Measurements from ENCODE around the gene ZNF800.
A peak's percentile ranks its signal among the peaks of the same experiment; 100 is the strongest.
"Not testable (repeated sequence)": the region's sequence is repeated elsewhere in the genome, so short reads cannot be mapped to it uniquely, and the experiment has no call there.

Gene ZNF800

GRCh38 chr7:127392566-127393367 is at the start of gene ZNF800:
Gene ZNF800, minus strand, starts transcription at chr7:127392708. Its CDS starts 1,151 bp downstream, at chr7:127391557.
- peak; percentile 81 for DNase-seq (ENCODE audit: low read depth)

GRCh38 chr7:127440206-127440605 is 47.7 kb upstream of the ZNF800 start:
- no peak for DNase-seq (ENCODE audit: low read depth)

GRCh38 chr7:127438836-127439235 is 46.3 kb upstream of the ZNF800 start:
- no peak for DNase-seq (ENCODE audit: low read depth)

GRCh38 chr7:127437837-127438236 is 45.3 kb upstream of the ZNF800 start:
- no peak for DNase-seq (ENCODE audit: low read depth)

GRCh38 chr7:127437241-127437640 is 44.7 kb upstream of the ZNF800 start:
- no peak for DNase-seq (ENCODE audit: low read depth)

- DNase-seq (ENCODE audit: low read depth) = not testable (repeated sequence)
Observed at GRCh38 chr7:127429281-127429680, 36.8 kb upstream of the ZNF800 start.

- DNase-seq (ENCODE audit: low read depth) = no peak
Observed at GRCh38 chr7:127419196-127419595, 26.7 kb upstream of the ZNF800 start.

GRCh38 chr7:127418459-127418858 is 26.0 kb upstream of the ZNF800 start:
- no peak for DNase-seq (ENCODE audit: low read depth)

- DNase-seq (ENCODE audit: low read depth) = no peak
Observed at GRCh38 chr7:127417346-127417745, 24.8 kb upstream of the ZNF800 start.

GRCh38 chr7:127415060-127415742 is 22.7 kb upstream of the ZNF800 start:
- no peak for DNase-seq (ENCODE audit: low read depth)

GRCh38 chr7:127413962-127414361 is 21.5 kb upstream of the ZNF800 start:
- no peak for DNase-seq (ENCODE audit: low read depth)

GRCh38 chr7:127413326-127413725 is 20.8 kb upstream of the ZNF800 start:
- DNase-seq (ENCODE audit: low read depth) = no peak

GRCh38 chr7:127411176-127411575 is 18.7 kb upstream of the ZNF800 start:
- DNase-seq (ENCODE audit: low read depth) = no peak

GRCh38 chr7:127409629-127410028 is 17.1 kb upstream of the ZNF800 start:
- no peak for DNase-seq (ENCODE audit: low read depth)

GRCh38 chr7:127404286-127405072 is 12.0 kb upstream of the ZNF800 start:
- no peak for DNase-seq (ENCODE audit: low read depth)

- no peak for DNase-seq (ENCODE audit: low read depth)
Observed at GRCh38 chr7:127396184-127396583, 3.7 kb upstream of the ZNF800 start.

GRCh38 chr7:127395104-127395503 is 2.6 kb upstream of the ZNF800 start:
- DNase-seq (ENCODE audit: low read depth) = not testable (repeated sequence)

GRCh38 chr7:127393368-127394058 is 1.0 kb upstream of the ZNF800 start:
- no peak for DNase-seq (ENCODE audit: low read depth)

- DNase-seq (ENCODE audit: low read depth) = peak; percentile 49
Observed at GRCh38 chr7:127392182-127392565, 334 bp downstream of the ZNF800 start.

- peak; percentile 43 for DNase-seq (ENCODE audit: low read depth)
Observed at GRCh38 chr7:127391591-127392181, 822 bp downstream of the ZNF800 start.

GRCh38 chr7:127390817-127391590 is 1.5 kb downstream of the ZNF800 start:
- no peak for DNase-seq (ENCODE audit: low read depth)

All from stimulated activated CD8-positive, alpha-beta memory T cell treated with anti-CD3 and anti-CD28 coated beads, Interleukin-4, amount 100 ng/mL, for 24 hours (primary cell).